HK-2 (cell line): ENCODE measurements around the gene GSTT4.
"Not testable (repeated sequence)": the region's sequence is repeated elsewhere in the genome, so short reads cannot be mapped to it uniquely, and the experiment has no call there.

Source experiments
- DNase-seq: peaks from one replicate; pipeline ENCODE4 v3.0.0-alpha.2; 2018; ENCODE audit not compliant: unreplicated experiment

GSTT4 gene

GRCh38 chr22:24005201-24005600 lies at the start of gene GSTT4:
GSTT4 (minus strand) TSS chr22:24005453; CDS start chr22:24005356, 97 bp downstream.
- DNase-seq: no peak

GRCh38 chr22:24054356-24054755 lies 49.1 kb upstream of the GSTT4 start:
- no peak for DNase-seq

- no peak for DNase-seq
Measured at GRCh38 chr22:24053481-24054226, 48.4 kb upstream of the GSTT4 start.

GRCh38 chr22:24051568-24051967 lies 46.3 kb upstream of the GSTT4 start:
- DNase-seq: no peak

GRCh38 chr22:24051028-24051427 lies 45.8 kb upstream of the GSTT4 start:
- DNase-seq: no peak

GRCh38 chr22:24049978-24050377 lies 44.7 kb upstream of the GSTT4 start:
- no peak for DNase-seq

- no peak for DNase-seq
Measured at GRCh38 chr22:24049211-24049610, 44.0 kb upstream of the GSTT4 start.

GRCh38 chr22:24046024-24046423 lies 40.8 kb upstream of the GSTT4 start:
- no peak for DNase-seq

GRCh38 chr22:24043958-24044357 lies 38.7 kb upstream of the GSTT4 start:
- no peak for DNase-seq

GRCh38 chr22:24043465-24043864 lies 38.2 kb upstream of the GSTT4 start:
- DNase-seq: not testable (repeated sequence)

GRCh38 chr22:24040946-24041345 lies 35.7 kb upstream of the GSTT4 start:
- DNase-seq: no peak

GRCh38 chr22:24039046-24039445 lies 33.8 kb upstream of the GSTT4 start:
- DNase-seq: no peak

- DNase-seq: no peak
Measured at GRCh38 chr22:24037851-24038765, 32.9 kb upstream of the GSTT4 start.

- no peak for DNase-seq
Measured at GRCh38 chr22:24035296-24035695, 30.0 kb upstream of the GSTT4 start.

- DNase-seq: no peak
Measured at GRCh38 chr22:24033731-24034130, 28.5 kb upstream of the GSTT4 start.

GRCh38 chr22:24030186-24030702 lies 25.0 kb upstream of the GSTT4 start:
- no peak for DNase-seq

GRCh38 chr22:24029304-24029703 lies 24.1 kb upstream of the GSTT4 start:
- no peak for DNase-seq

- no peak for DNase-seq
Measured at GRCh38 chr22:24028533-24028932, 23.3 kb upstream of the GSTT4 start.

GRCh38 chr22:24027991-24028390 lies 22.7 kb upstream of the GSTT4 start:
- no peak for DNase-seq

GRCh38 chr22:24027389-24027975 lies 22.2 kb upstream of the GSTT4 start:
- DNase-seq: no peak

GRCh38 chr22:24026733-24027132 lies 21.5 kb upstream of the GSTT4 start:
- DNase-seq: no peak

- no peak for DNase-seq
Measured at GRCh38 chr22:24026056-24026455, 20.8 kb upstream of the GSTT4 start.
